ENCODE results near the gene XKR7.
A peak's percentile ranks its signal among the peaks of the same experiment; 100 is the strongest.
"Not testable (repeated sequence)": the region's sequence is repeated elsewhere in the genome, so short reads cannot be mapped to it uniquely, and the experiment has no call there.

The XKR7 gene

GRCh38 chr20:32019156-32019510, 51.2 kb downstream of the XKR7 start:
- DNase-seq: peak; percentile 15

DNA sequence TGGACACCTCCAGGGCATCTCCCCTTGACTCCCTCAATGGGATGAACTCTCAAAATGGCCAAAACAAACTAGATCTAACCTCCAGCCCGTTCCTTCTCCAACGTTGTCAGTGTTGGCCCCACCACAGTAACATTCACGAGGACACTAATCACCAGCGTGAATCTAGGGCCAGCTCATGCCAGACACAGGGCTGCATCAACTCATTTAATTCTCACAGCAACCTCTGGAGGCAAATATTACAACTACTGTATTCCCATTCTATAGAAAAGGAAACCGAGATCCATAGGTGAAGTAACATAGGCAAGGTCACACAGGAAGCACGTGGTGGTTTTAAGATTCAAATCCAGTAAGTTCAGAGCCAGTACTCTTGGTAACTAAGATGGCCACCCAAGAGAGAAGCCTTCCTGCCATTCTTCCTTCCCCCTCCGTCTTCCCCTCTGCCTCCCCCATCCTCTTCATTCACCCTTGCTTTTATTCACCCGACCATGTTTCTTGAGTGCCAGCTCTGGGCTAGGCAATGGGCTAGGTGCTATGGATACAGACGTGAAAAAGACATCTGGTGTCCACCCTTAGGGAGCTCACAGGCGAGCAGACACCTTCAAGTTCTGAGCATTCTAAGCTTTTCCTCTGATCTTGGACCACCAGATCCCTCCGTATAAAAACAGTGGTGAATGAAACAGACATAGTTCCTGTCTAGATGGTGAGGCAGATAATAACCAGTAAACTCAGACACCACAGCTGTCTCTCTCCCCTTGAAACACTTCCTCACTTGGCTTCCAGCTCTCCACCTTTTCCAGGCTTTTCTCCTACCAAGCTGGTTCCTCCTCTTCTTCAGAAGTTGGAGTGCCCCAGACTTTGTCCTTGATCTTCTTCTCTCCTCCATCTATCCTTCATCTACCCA, 51.9 kb downstream of the XKR7 start:
- DNase-seq: no peak

GRCh38 chr20:32021091-32021490, 53.1 kb downstream of the XKR7 start:
- DNase-seq: no peak

DNA sequence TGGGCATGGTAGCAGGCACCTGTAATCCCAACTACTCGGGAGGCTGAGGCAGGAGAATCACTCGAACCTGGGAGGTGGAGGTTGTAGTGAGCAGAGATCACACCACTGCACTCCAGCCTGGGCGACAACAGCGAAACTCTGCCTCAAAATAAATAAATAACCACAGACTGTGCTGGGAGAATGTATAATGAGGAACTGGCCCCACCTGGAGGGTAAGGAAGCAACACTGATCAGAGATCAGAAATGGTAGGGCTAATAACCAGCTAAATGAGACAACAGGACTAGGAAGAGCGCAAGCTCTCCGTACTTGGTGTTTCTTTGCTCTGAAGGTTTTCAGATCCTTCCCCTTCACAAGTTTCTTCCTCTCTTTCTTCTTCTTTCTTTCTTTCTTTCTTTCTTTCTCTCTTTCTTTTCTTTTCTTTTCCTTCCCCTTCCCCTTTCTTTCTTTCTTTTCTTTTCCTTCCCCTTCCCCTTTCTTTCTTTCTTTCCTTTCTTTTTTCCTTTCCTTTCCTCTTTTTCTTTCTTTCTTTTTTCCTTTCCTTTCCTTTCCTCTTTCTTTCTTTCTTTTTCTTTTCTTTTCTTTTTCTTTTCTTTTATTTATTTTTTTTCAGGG, 56.8 kb downstream of the XKR7 start:
- DNase-seq: no peak

- DNase-seq: no peak
Measured at GRCh38 chr20:32027643-32028042, 59.7 kb downstream of the XKR7 start.

- no peak for DNase-seq
Measured at GRCh38 chr20:32028647-32029372, 60.9 kb downstream of the XKR7 start.

- DNase-seq: no peak
Measured at GRCh38 chr20:32029561-32029960, 61.6 kb downstream of the XKR7 start.

- DNase-seq: peak; percentile 64
Measured at GRCh38 chr20:32031007-32031958, 63.3 kb downstream of the XKR7 start.

- no peak for DNase-seq
Measured at GRCh38 chr20:32033316-32033715, 65.4 kb downstream of the XKR7 start.

DNA sequence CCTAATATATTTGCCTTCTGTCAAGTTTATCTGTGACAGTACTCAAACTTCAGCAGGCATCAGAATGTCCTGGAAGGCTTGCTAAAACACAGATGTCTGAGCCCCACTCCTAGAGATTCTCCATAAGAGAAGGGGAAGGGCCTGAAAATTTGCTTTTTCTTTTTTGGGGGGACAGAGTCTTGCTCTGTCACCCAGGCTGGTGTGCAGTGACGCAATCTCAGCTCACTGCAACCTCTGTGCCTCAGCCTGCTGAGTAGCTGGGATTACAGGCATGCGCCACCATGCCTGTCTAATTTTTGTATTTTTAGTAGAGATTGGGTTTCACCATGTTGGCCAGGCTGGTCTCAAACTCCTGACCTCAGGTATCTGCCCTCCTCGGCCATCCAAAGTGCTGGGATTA, 65.8 kb downstream of the XKR7 start:
- DNase-seq: not testable (repeated sequence)

DNA sequence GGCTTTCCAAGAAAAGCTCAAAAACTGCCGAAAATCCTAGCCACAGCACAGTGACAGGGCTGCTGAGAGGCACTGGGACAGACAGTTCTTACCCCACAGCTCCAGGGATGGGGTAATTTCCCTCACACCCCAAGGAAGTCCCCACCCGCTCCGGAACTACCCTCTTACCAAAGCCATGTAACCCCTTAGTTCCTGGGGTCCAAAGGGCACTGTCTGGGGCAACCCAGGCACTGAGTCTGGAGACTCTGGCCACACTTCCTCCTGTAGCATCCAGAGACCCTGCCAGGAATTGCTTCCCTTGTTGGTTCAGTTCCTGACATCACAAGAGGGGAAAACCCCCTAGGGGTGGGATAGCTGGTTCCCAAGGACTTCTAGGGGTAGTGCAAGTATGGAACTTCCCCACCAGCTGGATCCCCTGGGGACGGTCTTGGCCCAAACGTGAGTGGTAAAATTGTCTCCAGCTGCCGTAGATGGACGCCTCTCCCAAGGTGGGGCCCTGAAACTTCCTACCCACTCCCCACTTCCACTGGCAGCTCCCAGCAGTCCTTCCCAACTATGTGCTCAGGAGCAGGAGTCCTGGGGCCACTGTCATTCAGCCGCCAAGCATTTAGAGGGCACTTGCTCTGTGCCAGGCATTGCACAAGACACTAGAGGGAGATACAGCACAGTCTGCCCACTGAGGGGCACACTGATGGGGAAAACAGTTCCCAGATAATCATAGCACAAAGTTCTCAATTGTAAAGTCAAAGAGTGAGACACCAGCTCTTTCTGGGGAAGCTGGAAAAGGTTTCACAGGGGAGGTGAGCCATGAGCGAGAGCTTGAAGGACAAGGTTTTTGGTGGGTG, 66.9 kb downstream of the XKR7 start:
- DNase-seq: no peak

GRCh38 chr20:32035426-32035779, 67.5 kb downstream of the XKR7 start:
- DNase-seq: no peak

- no peak for DNase-seq
Measured at GRCh38 chr20:32036252-32036651, 68.3 kb downstream of the XKR7 start.

DNA sequence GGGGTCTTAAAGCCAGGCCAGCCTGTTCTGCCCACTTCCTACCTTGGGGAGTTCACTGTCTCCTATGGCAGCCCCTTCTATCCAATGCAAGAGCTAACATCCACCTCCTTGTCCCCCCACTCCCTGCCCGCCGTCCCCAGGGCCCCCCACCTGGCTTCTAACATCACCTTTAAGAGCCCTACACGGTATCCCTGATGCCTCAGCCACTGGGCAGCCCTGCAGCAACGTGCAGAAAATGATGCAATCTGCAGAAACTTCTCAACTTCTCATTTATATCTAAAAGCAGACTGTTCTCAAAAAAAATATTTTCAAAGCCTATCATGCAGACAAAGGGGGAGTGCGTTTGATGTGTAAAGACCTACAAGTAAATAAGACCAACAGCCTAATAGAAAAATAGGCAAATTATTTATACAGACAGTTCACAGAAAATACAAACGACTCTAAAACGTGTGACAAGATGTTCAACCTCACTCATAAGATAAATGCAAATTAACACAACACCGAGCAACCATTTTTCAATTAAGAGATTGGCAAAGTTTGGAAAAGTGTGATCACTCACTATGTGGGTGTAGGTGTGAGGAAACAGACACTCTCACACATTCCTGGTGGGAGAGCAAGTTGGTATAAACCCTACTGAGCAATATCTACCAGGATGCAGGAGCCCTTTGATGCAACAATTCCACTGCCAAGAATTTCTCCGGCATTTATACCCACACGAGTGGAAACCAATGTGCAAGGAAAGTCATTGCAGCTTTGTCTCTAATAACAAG, 69.0 kb downstream of the XKR7 start:
- DNase-seq: no peak

- DNase-seq: no peak
Measured at GRCh38 chr20:32037929-32038328, 70.0 kb downstream of the XKR7 start.

GRCh38 chr20:32040142-32040953, 72.4 kb downstream of the XKR7 start:
- no peak for DNase-seq

DNA sequence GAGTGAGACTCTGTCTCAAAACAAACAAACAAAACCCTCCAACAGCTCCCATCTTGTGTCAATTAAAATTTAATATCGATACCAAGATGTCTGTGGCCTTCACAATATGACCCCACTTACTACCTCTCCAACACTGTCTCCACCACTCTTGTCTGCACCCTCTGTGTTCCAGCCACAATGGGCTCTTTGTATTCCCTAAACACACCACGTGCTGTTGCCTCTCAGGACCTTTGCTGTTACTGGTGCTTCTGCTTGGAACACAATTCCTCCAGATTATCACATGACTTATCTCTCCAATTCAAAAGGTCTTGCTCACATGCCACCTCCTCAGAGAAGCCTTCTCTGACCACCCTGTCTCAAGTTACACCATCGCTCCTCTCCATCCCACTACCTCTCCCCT, 78.0 kb downstream of the XKR7 start:
- DNase-seq: no peak

DNA sequence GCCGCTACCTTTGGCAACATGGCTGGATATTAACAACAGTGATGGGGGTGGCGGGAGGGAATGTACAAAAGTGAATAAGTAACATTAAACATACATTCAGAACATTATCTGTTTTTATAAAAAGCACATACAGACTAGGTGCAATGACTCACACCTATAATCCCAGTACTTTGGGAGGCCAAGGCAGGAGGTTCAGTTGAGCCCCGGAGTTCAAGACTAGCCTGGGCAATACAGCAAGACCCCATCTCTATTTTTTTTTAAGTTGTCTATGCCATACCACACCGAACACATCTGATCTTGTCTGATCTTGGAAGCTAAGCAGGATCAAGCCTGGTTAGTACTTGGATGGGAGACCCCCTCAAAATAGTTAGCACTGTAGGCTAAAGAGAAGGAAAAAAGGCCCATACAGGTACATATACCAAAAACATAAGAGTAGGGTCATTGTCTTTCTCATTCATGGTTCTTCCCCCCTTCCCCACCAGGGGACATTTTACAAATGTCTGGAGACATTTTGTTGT, 82.4 kb downstream of the XKR7 start:
- DNase-seq: no peak

GRCh38 chr20:32050851-32051556, 83.1 kb downstream of the XKR7 start:
- no peak for DNase-seq
